Measurements from ENCODE around the gene RAB42. TPM values are rescaled to one million over a fixed set of nuclear protein-coding genes. Genes with fewer than 3 reads are reported as not detected.

RAB42 gene
- total and polyA plus RNA-seq, 4 donors = 0.35 to 5.9 (median 1.0) TPM

GRCh38 chr1:28640766-28641165, 48.7 kb downstream of the RAB42 start:
- 98% methylated on average over 1 of the region's 1 CpG for WGBS
- H3K27me3 ChIP-seq (ENCODE audit: control insufficient read depth in 4 of 4, insufficient read depth in 4 of 4, low read length in 3 of 4) = no peaks in the 10 kb centered on the region
- no peaks in the 10 kb centered on the region for H3K9me3 ChIP-seq (ENCODE audit: control insufficient read depth in 4 of 4, low read length in 3 of 4)
- H3K27ac ChIP-seq (ENCODE audit: low read depth in 1 of 2, low read length in 2 of 2) = no peak overlapping the region
- peaks cover 6 to 21% (median 13%) of the 10 kb centered on the region in 4 donors for H3K4me1 ChIP-seq (ENCODE audit: control insufficient read depth in 4 of 4, insufficient read depth in 4 of 4, low read length in 3 of 4)
- no peak for DNase-seq (ENCODE audit: low spot score)
- peaks cover 0 to 3% (median under 1%) of the 10 kb centered on the region in 4 donors for H3K36me3 ChIP-seq (ENCODE audit: control insufficient read depth in 4 of 4, insufficient read depth in 3 of 4, low read depth in 1 of 4, low read length in 3 of 4)
- no peak overlapping the region for H3K9ac ChIP-seq (ENCODE audit: low read depth in 1 of 2, low read length in 2 of 2)
- no peak overlapping the region for H3K4me3 ChIP-seq (ENCODE audit: low read depth in 1 of 3, low read length in 3 of 3)
- TF ChIP-seq HNF4G (IDR thresholded peaks at IDR 0.05) (no peak), HNF4A (conservative IDR thresholded peaks at IDR 0.05) (no peak), RAD21 (IDR thresholded peaks at IDR 0.05) (peak in 1 of 2 donors; percentile 16), CTCF (IDR thresholded peaks at IDR 0.05; ENCODE audit: low read depth, low read length, missing input control) (peak; percentile 15)

- peak overlapping the region; percentile 74 to 100 (median 97) for H3K4me3 ChIP-seq (ENCODE audit: low read depth in 1 of 3, low read length in 3 of 3)
- H3K9me3 ChIP-seq (ENCODE audit: control insufficient read depth in 4 of 4, low read length in 3 of 4) = no peaks in the 10 kb centered on the region
- no peak for DNase-seq (ENCODE audit: low spot score)
- no peaks in the 10 kb centered on the region for H3K36me3 ChIP-seq (ENCODE audit: control insufficient read depth in 4 of 4, insufficient read depth in 3 of 4, low read depth in 1 of 4, low read length in 3 of 4)
- peak overlapping the region; percentile 96 for H3K9ac ChIP-seq (ENCODE audit: low read depth in 1 of 2, low read length in 2 of 2)
- peaks cover 6 to 23% (median 15%) of the 10 kb centered on the region in 4 donors for H3K4me1 ChIP-seq (ENCODE audit: control insufficient read depth in 4 of 4, insufficient read depth in 4 of 4, low read length in 3 of 4)
- peak overlapping the region; percentile 93 to 94 for H3K27ac ChIP-seq (ENCODE audit: low read depth in 1 of 2, low read length in 2 of 2)
- H3K27me3 ChIP-seq (ENCODE audit: control insufficient read depth in 4 of 4, insufficient read depth in 4 of 4, low read length in 3 of 4) = no peaks in the 10 kb centered on the region
- TF ChIP-seq NR2F2 (IDR thresholded peaks at IDR 0.05) (no peak), HNF4G (IDR thresholded peaks at IDR 0.05) (no peak), SP1 (IDR thresholded peaks at IDR 0.05) (no peak), MAX (IDR thresholded peaks at IDR 0.05) (no peak), FOXA2 (IDR thresholded peaks at IDR 0.05) (no peak), REST (IDR thresholded peaks at IDR 0.05) (no peak)
- WGBS = under 1% methylated on average over 26 of the region's 26 CpGs
Observed at GRCh38 chr1:28642056-28642846, 50.2 kb downstream of the RAB42 start.

All from liver (tissue), 9 donors.